ENCODE measurements around the gene CNDP2. TPM values are rescaled to one million over a fixed set of nuclear protein-coding genes. Genes with fewer than 3 reads are reported as not detected.
"Not testable (repeated sequence)": the region's sequence is repeated elsewhere in the genome, so short reads cannot be mapped to it uniquely, and the experiment has no call there.

The CNDP2 gene
- total RNA-seq, 1 donor = 36.9 TPM

- H3K9me3 ChIP-seq (ENCODE audit: low read depth, low read length) = peaks cover 6% of the 10 kb centered on the region
- H3K27me3 ChIP-seq (ENCODE audit: insufficient read depth, low read length) = no peaks in the 10 kb centered on the region
- no peaks in the 10 kb centered on the region for H3K4me1 ChIP-seq (ENCODE audit: insufficient read depth, low read length)
- H3K4me3 ChIP-seq (ENCODE audit: low read length) = no peak overlapping the region
These were observed 50.8 kb downstream of the CNDP2 start for GRCh38 chr18:74546751-74547530.

DNA sequence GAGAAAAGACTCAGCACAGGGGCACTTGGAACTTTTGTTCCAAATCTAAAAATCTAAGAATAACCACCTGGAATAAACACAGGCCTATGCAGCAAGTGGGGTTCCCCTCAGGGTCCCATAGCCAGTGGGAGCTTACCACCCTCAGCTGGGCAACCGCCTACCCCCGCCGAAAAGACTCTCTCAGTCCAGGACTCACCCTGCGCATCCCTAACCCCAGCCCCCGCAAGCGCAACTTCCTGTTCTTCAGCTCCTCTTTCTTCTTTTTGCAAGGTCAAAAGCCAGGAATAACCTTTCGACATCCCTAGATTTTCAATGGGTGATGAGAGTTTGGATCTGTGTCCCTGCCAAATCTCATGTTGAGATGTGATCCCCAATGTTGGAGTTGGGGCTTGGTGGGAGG, 51.7 kb downstream of the CNDP2 start:
- Histone ChIP-seq H3K9me3 (ENCODE audit: low read depth, low read length) (peaks cover 6% of the 10 kb centered on the region), H3K4me3 (ENCODE audit: low read length) (no peak overlapping the region), H3K27me3 (ENCODE audit: insufficient read depth, low read length) (no peaks in the 10 kb centered on the region), H3K4me1 (ENCODE audit: insufficient read depth, low read length) (no peaks in the 10 kb centered on the region)

DNA sequence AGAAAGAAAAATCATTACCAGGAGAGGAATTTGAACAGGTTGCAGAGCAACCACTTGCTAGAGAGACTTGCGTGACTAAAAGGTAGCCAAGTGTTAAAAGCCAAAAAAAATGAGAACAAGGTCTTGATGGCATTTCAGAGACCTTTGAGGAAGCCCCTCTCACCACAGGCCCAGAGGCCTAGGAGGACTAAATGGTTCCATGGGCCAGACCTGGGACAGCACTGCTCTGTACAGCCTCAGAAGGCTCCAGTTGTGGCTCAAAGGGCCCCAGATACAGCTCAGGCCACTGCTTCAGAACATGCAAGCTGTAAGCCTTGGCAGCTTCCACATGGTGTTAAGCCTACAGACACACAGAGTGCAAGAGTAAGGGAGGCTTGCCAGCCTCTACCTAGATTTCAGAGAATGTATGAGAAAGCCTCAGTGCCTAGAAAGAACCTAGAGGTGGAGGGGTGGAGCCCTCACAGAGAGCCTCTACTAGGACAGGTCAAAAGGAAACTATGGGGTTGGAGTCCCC, 53.5 kb downstream of the CNDP2 start:
- peaks cover 6% of the 10 kb centered on the region for H3K9me3 ChIP-seq (ENCODE audit: low read depth, low read length)
- H3K4me1 ChIP-seq (ENCODE audit: insufficient read depth, low read length) = no peaks in the 10 kb centered on the region
- no peaks in the 10 kb centered on the region for H3K27me3 ChIP-seq (ENCODE audit: insufficient read depth, low read length)
- no peak overlapping the region for H3K4me3 ChIP-seq (ENCODE audit: low read length)

DNA sequence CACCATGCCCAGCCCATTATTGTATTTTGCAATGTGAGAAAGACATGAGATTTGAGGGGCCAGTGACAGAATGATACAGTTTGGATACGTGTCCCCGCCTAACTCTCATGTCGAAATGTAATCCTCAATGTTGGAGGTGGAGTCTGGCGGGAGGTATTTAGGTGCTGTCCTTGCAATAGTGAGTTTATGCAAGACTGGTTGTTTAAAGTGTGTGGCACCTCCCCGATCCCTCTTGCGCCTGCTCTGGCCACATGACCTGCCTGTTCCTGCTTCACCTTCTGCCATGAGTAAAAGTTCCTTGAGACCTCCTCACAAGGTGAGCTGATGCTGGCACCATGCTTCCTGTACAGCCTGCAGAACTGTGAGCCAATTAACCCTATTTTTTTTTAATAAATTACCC, 54.7 kb downstream of the CNDP2 start:
- Histone ChIP-seq H3K27me3 (ENCODE audit: insufficient read depth, low read length) (no peaks in the 10 kb centered on the region), H3K4me3 (ENCODE audit: low read length) (no peak overlapping the region), H3K4me1 (ENCODE audit: insufficient read depth, low read length) (no peaks in the 10 kb centered on the region), H3K9me3 (ENCODE audit: low read depth, low read length) (peaks cover 6% of the 10 kb centered on the region)

- Histone ChIP-seq H3K27me3 (ENCODE audit: insufficient read depth, low read length) (no peaks in the 10 kb centered on the region), H3K4me1 (ENCODE audit: insufficient read depth, low read length) (no peaks in the 10 kb centered on the region), H3K9me3 (ENCODE audit: low read depth, low read length) (peaks cover 6% of the 10 kb centered on the region), H3K4me3 (ENCODE audit: low read length) (no peak overlapping the region)
These were observed 55.3 kb downstream of the CNDP2 start for GRCh38 chr18:74551452-74551851.

- peaks cover 6% of the 10 kb centered on the region for H3K9me3 ChIP-seq (ENCODE audit: low read depth, low read length)
- no peaks in the 10 kb centered on the region for H3K27me3 ChIP-seq (ENCODE audit: insufficient read depth, low read length)
- no peak overlapping the region for H3K4me3 ChIP-seq (ENCODE audit: low read length)
- no peaks in the 10 kb centered on the region for H3K4me1 ChIP-seq (ENCODE audit: insufficient read depth, low read length)
These were observed 55.9 kb downstream of the CNDP2 start for GRCh38 chr18:74551936-74552555.

- Histone ChIP-seq H3K9me3 (ENCODE audit: low read depth, low read length) (no peaks in the 10 kb centered on the region), H3K27me3 (ENCODE audit: insufficient read depth, low read length) (no peaks in the 10 kb centered on the region), H3K4me3 (ENCODE audit: low read length) (no peak overlapping the region), H3K4me1 (ENCODE audit: insufficient read depth, low read length) (no peaks in the 10 kb centered on the region)
These were observed 60.0 kb downstream of the CNDP2 start for GRCh38 chr18:74556126-74556525.

GRCh38 chr18:74558096-74558495, 61.9 kb downstream of the CNDP2 start:
- H3K4me3 ChIP-seq (ENCODE audit: low read length) = no peak overlapping the region
- H3K27me3 ChIP-seq (ENCODE audit: insufficient read depth, low read length) = no peaks in the 10 kb centered on the region
- H3K9me3 ChIP-seq (ENCODE audit: low read depth, low read length) = no peaks in the 10 kb centered on the region
- H3K4me1 ChIP-seq (ENCODE audit: insufficient read depth, low read length) = no peaks in the 10 kb centered on the region

DNA sequence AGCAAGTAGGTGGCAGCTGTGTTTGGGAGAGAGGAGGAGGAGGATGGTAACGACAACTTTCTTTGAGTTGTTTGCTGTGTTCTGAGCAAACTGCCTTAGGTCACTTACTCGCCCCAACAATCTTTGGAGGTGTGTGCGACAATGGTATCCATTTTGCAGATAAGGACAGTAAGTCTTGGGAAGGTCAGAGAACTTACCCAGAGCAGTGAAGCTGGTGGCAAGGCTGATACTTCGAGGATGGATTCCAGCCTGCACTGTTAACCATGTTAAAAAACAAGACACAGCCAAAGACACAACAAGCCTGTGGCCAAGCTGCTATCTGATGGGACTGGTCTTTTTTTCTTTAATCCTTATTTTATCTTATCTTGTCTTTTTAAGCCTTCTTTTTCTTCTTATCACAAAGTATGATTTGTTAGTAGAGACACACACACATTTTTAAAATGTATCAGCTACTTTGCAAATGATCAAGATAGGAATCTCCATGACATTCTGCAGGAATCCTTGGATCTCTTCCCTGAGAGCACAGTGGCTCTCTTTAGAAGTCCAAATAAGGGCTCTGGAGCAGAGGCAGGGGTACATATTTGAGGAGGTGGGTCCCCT, 66.1 kb downstream of the CNDP2 start:
- no peaks in the 10 kb centered on the region for H3K27me3 ChIP-seq (ENCODE audit: insufficient read depth, low read length)
- no peaks in the 10 kb centered on the region for H3K9me3 ChIP-seq (ENCODE audit: low read depth, low read length)
- no peak overlapping the region for H3K4me3 ChIP-seq (ENCODE audit: low read length)
- no peaks in the 10 kb centered on the region for H3K4me1 ChIP-seq (ENCODE audit: insufficient read depth, low read length)

GRCh38 chr18:74562775-74563174, 66.6 kb downstream of the CNDP2 start:
- no peak overlapping the region for H3K4me3 ChIP-seq (ENCODE audit: low read length)
- no peaks in the 10 kb centered on the region for H3K4me1 ChIP-seq (ENCODE audit: insufficient read depth, low read length)
- no peaks in the 10 kb centered on the region for H3K27me3 ChIP-seq (ENCODE audit: insufficient read depth, low read length)
- H3K9me3 ChIP-seq (ENCODE audit: low read depth, low read length) = no peaks in the 10 kb centered on the region

GRCh38 chr18:74563999-74564398, 67.8 kb downstream of the CNDP2 start:
- Histone ChIP-seq H3K4me1 (ENCODE audit: insufficient read depth, low read length) (peaks cover 5% of the 10 kb centered on the region), H3K4me3 (ENCODE audit: low read length) (no peak overlapping the region), H3K27me3 (ENCODE audit: insufficient read depth, low read length) (no peaks in the 10 kb centered on the region), H3K9me3 (ENCODE audit: low read depth, low read length) (no peaks in the 10 kb centered on the region)

GRCh38 chr18:74565164-74565563, 69.0 kb downstream of the CNDP2 start:
- H3K4me1 ChIP-seq (ENCODE audit: insufficient read depth, low read length); H3K27me3 ChIP-seq (ENCODE audit: insufficient read depth, low read length); H3K4me3 ChIP-seq (ENCODE audit: low read length); H3K9me3 ChIP-seq (ENCODE audit: low read depth, low read length): not testable (repeated sequence)

GRCh38 chr18:74565993-74566392, 69.8 kb downstream of the CNDP2 start:
- H3K4me1 ChIP-seq (ENCODE audit: insufficient read depth, low read length); H3K4me3 ChIP-seq (ENCODE audit: low read length); H3K27me3 ChIP-seq (ENCODE audit: insufficient read depth, low read length); H3K9me3 ChIP-seq (ENCODE audit: low read depth, low read length): not testable (repeated sequence)

DNA sequence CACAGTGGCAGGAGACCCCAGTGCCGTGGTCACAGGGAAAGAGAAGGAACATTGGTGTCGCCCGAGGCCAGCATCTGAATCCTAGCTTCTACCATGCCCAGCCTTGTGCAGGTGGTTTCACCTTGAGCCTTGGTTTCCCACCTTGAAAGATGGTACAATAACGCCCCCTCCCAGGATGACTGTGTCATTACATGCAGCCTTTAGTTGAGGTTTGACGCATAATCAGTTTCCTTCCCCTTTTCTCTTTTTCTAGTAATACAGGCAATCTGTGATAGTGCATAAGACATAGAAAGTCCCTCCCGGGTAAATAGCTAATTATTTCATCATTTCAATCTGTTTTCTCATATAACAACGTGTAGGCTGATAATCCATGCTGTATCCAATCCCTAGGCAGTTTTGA, 71.7 kb downstream of the CNDP2 start:
- Histone ChIP-seq H3K4me1 (ENCODE audit: insufficient read depth, low read length) (peaks cover 5% of the 10 kb centered on the region), H3K9me3 (ENCODE audit: low read depth, low read length) (no peaks in the 10 kb centered on the region), H3K27me3 (ENCODE audit: insufficient read depth, low read length) (no peaks in the 10 kb centered on the region), H3K4me3 (ENCODE audit: low read length) (no peak overlapping the region)

GRCh38 chr18:74569401-74569800, 73.2 kb downstream of the CNDP2 start:
- no peak overlapping the region for H3K4me3 ChIP-seq (ENCODE audit: low read length)
- peaks cover 5% of the 10 kb centered on the region for H3K4me1 ChIP-seq (ENCODE audit: insufficient read depth, low read length)
- no peaks in the 10 kb centered on the region for H3K27me3 ChIP-seq (ENCODE audit: insufficient read depth, low read length)
- no peaks in the 10 kb centered on the region for H3K9me3 ChIP-seq (ENCODE audit: low read depth, low read length)
